K562 (cell line): Measurements from ENCODE around the gene ZNF23. TPM values are rescaled to one million over a fixed set of nuclear protein-coding genes. Genes with fewer than 3 reads are reported as not detected.

Experiments
- CBFA2T2 ChIP-seq: fragments of 450-650 bp; conservative IDR thresholded peaks from 2 replicates; pipeline ENCODE4 v1.6.1; 2017; ENCODE audit warnings: mild to moderate bottlenecking
- E2F3 ChIP-seq: fragments of 250-450 bp; sonication (Bioruptor Pico); IDR thresholded peaks from 2 replicates; pipeline ENCODE4 v1.4.0; 2020; ENCODE audit warnings: mild to moderate bottlenecking
- ESRRA ChIP-seq: fragments of 450-650 bp; IDR thresholded peaks from 2 replicates; pipeline ENCODE4 v1.6.1; 2014; ENCODE audit warnings: low read depth, mild to moderate bottlenecking, moderate library complexity, borderline replicate concordance
- FOSL1 ChIP-seq: fragments of 200-800 bp; sonication (Bioruptor generic); conservative IDR thresholded peaks from 2 replicates; pipeline ENCODE4 v1.6.1; 2016; ENCODE audit warnings: missing genetic modification characterization, missing compliant biosample characterization
- SIX5 ChIP-seq, 2 experiments: IDR thresholded peaks; 2 replicates each; pipeline ENCODE4 v1.6.1; 2011; ENCODE audit warnings: low read length in 2 of 2, borderline replicate concordance in 1 of 2, low read depth in 1 of 2, mild to moderate bottlenecking in 1 of 2, moderate library complexity in 1 of 2; ENCODE audit not compliant: insufficient read depth in 1 of 2
- SMAD4 ChIP-seq: fragments of 250-450 bp; sonication (Bioruptor Pico); conservative IDR thresholded peaks from 2 replicates; pipeline ENCODE4 v1.8.0; 2021; ENCODE audit warnings: inconsistent platforms, mild to moderate bottlenecking, moderate library complexity
- SOX6 ChIP-seq: fragments of 450-650 bp; IDR thresholded peaks from 2 replicates; pipeline ENCODE4 v1.6.1; 2014; ENCODE audit warnings: mild to moderate bottlenecking
- TAF15 ChIP-seq: fragments of 200-400 bp; formaldehyde crosslinking; IDR thresholded peaks from 2 replicates; pipeline ENCODE4 v1.6.1; 2017; ENCODE audit warnings: mild to moderate bottlenecking, low read depth, low read length, moderate library complexity
- TEAD2 ChIP-seq: fragments of 450-650 bp; IDR thresholded peaks from 2 replicates; pipeline ENCODE4 v1.6.1; 2016; ENCODE audit warnings: missing genetic modification characterization, control low read depth, missing compliant biosample characterization
- TSC22D4 ChIP-seq: fragments of 450-650 bp; IDR thresholded peaks from 2 replicates; pipeline ENCODE4 v1.6.1; 2016; ENCODE audit warnings: missing genetic modification characterization, missing biosample characterization, control low read depth
- ZNF584 ChIP-seq: fragments of 200-800 bp; sonication (Bioruptor generic); IDR thresholded peaks from 2 replicates; pipeline ENCODE4 v1.6.1; 2016; ENCODE audit warnings: low read depth, mild to moderate bottlenecking, missing genetic modification characterization, missing compliant biosample characterization
- polyA plus RNA-seq, 8 experiments: library from polyadenylated mRNA; depleted of rRNA in 4 of 8; stranded (reverse) in 5 of 8; unstranded in 3 of 8; fragments of >200 nt; fragmentation: Nextera tagmentation in 2 of 8; fragmentation: Illumina TruSeq in 1 of 8; extraction: Ambion mirVana in 2 of 8; extraction: Trizol in 1 of 8; gene quantifications; 2 replicates each; pipeline versions ENCODE4 v1.2.1 to v1.2.3, GENCODE V29; 2011 to 2014; ENCODE audit warnings: inconsistent platforms in 1 of 8, missing spikeins in 1 of 8
- total RNA-seq, 7 experiments: library from RNA; depleted of rRNA in 6 of 7; stranded (reverse); fragments of >200 nt in 6 of 7; fragmentation: Illumina TruSeq in 2 of 7; extraction: Trizol in 2 of 7; gene quantifications; 2 replicates each; pipeline versions ENCODE4 v1.2.1 to v1.2.3, GENCODE V29; 2011 to 2021; ENCODE audit warnings: low replicate concordance in 1 of 7
- TF ChIP-seq, protein P1 (sequence below): sonication (generic); formaldehyde crosslinking; IDR thresholded peaks from 2 replicates; pipeline ENCODE4 v1.8.0; 2022; ENCODE audit warnings: missing genetic modification reagents, mild to moderate bottlenecking, moderate library complexity, borderline replicate concordance
- TF ChIP-seq, protein P2 (sequence below): fragments of 450-650 bp; formaldehyde crosslinking; conservative IDR thresholded peaks from 2 replicates; pipeline ENCODE4 v1.4.0; 2022; ENCODE audit warnings: mild to moderate bottlenecking, missing genetic modification characterization
- TF ChIP-seq, protein P3 (sequence below): fragments of 250-450 bp; sonication (Bioruptor Pico); IDR thresholded peaks from 2 replicates; pipeline ENCODE4 v1.5.1; 2021; ENCODE audit warnings: mild to moderate bottlenecking
- TF ChIP-seq, protein P4 (sequence below): sonication (generic); formaldehyde crosslinking; IDR thresholded peaks from 2 replicates; pipeline ENCODE4 v1.4.0; 2020; ENCODE audit warnings: mild to moderate bottlenecking, missing genetic modification reagents
- TF ChIP-seq, protein P5 (sequence below): sonication (generic); formaldehyde crosslinking; IDR thresholded peaks from 2 replicates; pipeline ENCODE4 v1.8.0; 2022; ENCODE audit warnings: missing genetic modification reagents, mild to moderate bottlenecking, borderline replicate concordance
- TF ChIP-seq, protein P6 (sequence below): fragments of 250-450 bp; sonication (Bioruptor Pico); IDR thresholded peaks from 2 replicates; pipeline ENCODE4 v1.4.0; 2020; ENCODE audit warnings: mild to moderate bottlenecking, moderate library complexity
- TF ChIP-seq, protein P7 (sequence below), 2 experiments: fragments of 450-650 bp; IDR thresholded peaks; 2 replicates each; pipeline ENCODE4 v1.6.1; 2016

The ZNF23 gene
- total and polyA plus RNA-seq, 9 of the 15 experiments (the other 6 are each of a cell fraction or from before 2014, with no cell fraction given) = 4.7 to 13.4 (median 11.2) TPM

DNA sequence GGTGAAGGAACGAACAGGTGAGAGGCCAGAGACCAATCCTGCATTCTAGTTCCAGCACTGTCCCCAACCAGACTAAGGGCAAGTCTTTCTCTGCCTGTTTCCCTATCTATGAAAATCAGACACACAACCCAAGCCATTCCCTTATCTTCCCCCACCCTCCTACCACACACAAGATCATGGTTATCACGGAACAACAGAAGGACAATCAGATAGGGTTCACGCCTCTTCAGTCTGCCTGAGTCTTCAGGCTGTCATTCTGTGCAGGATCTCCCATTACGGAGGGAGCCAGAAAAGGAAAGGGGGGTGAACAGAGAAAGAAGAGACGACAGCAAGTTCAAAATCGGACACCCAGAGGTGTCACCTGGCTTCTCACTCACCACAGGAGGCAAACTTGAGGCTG lies 31.3 kb downstream of the ZNF23 start (continued):
- TF ChIP-seq SIX5 (IDR thresholded peaks at IDR 0.05; ENCODE audit: borderline replicate concordance in 1 of 2, insufficient read depth in 1 of 2, low read depth in 1 of 2, low read length in 2 of 2) (no peak), SMAD4 (peak; percentile 95), E2F3 (CRISPR knock-in tag) (no peak), FOSL1 (tag) (peak; percentile 72), CBFA2T2 (peak; percentile 96), SOX6 (peak; percentile 95), ZNF584 (CRISPR knock-in tag) (peak; percentile 85), ESRRA (peak; percentile 76; the same call in 1 of the 2 replicates), TAF15 (no peak), TSC22D4 (tag) (no peak), TEAD2 (no peak)
- TF ChIP-seq, protein P1, sequence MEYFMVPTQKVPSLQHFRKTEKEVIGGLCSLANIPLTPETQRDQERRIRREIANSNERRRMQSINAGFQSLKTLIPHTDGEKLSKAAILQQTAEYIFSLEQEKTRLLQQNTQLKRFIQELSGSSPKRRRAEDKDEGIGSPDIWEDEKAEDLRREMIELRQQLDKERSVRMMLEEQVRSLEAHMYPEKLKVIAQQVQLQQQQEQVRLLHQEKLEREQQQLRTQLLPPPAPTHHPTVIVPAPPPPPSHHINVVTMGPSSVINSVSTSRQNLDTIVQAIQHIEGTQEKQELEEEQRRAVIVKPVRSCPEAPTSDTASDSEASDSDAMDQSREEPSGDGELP = no peak
- TF ChIP-seq, protein P2, sequence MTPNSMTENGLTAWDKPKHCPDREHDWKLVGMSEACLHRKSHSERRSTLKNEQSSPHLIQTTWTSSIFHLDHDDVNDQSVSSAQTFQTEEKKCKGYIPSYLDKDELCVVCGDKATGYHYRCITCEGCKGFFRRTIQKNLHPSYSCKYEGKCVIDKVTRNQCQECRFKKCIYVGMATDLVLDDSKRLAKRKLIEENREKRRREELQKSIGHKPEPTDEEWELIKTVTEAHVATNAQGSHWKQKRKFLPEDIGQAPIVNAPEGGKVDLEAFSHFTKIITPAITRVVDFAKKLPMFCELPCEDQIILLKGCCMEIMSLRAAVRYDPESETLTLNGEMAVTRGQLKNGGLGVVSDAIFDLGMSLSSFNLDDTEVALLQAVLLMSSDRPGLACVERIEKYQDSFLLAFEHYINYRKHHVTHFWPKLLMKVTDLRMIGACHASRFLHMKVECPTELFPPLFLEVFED (CRISPR knock-in tag) = no peak
- TF ChIP-seq, protein P3, sequence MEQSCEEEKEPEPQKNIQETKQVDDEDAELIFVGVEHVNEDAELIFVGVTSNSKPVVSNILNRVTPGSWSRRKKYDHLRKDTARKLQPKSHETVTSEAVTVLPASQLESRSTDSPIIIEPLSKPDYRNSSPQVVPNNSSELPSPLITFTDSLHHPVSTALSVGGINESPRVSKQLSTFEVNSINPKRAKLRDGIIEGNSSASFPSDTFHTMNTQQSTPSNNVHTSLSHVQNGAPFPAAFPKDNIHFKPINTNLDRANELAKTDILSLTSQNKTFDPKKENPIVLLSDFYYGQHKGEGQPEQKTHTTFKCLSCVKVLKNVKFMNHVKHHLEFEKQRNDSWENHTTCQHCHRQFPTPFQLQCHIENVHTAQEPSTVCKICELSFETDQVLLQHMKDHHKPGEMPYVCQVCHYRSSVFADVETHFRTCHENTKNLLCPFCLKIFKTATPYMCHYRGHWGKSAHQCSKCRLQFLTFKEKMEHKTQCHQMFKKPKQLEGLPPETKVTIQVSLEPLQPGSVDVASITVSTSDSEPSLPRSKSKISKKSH (CRISPR knock-in tag) = no peak
- TF ChIP-seq, protein P4, sequence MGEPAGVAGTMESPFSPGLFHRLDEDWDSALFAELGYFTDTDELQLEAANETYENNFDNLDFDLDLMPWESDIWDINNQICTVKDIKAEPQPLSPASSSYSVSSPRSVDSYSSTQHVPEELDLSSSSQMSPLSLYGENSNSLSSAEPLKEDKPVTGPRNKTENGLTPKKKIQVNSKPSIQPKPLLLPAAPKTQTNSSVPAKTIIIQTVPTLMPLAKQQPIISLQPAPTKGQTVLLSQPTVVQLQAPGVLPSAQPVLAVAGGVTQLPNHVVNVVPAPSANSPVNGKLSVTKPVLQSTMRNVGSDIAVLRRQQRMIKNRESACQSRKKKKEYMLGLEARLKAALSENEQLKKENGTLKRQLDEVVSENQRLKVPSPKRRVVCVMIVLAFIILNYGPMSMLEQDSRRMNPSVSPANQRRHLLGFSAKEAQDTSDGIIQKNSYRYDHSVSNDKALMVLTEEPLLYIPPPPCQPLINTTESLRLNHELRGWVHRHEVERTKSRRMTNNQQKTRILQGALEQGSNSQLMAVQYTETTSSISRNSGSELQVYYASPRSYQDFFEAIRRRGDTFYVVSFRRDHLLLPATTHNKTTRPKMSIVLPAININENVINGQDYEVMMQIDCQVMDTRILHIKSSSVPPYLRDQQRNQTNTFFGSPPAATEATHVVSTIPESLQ (CRISPR knock-in tag) = no peak
- TF ChIP-seq, protein P5, sequence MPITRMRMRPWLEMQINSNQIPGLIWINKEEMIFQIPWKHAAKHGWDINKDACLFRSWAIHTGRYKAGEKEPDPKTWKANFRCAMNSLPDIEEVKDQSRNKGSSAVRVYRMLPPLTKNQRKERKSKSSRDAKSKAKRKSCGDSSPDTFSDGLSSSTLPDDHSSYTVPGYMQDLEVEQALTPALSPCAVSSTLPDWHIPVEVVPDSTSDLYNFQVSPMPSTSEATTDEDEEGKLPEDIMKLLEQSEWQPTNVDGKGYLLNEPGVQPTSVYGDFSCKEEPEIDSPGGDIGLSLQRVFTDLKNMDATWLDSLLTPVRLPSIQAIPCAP (CRISPR knock-in tag) = no peak
- TF ChIP-seq, protein P6, sequence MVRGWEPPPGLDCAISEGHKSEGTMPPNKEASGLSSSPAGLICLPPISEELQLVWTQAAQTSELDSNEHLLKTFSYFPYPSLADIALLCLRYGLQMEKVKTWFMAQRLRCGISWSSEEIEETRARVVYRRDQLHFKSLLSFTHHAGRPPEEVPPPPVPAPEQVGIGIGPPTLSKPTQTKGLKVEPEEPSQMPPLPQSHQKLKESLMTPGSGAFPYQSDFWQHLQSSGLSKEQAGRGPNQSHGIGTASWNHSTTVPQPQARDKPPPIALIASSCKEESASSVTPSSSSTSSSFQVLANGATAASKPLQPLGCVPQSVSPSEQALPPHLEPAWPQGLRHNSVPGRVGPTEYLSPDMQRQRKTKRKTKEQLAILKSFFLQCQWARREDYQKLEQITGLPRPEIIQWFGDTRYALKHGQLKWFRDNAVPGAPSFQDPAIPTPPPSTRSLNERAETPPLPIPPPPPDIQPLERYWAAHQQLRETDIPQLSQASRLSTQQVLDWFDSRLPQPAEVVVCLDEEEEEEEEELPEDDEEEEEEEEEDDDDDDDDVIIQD (CRISPR knock-in tag) = no peak
- TF ChIP-seq, protein P7, sequence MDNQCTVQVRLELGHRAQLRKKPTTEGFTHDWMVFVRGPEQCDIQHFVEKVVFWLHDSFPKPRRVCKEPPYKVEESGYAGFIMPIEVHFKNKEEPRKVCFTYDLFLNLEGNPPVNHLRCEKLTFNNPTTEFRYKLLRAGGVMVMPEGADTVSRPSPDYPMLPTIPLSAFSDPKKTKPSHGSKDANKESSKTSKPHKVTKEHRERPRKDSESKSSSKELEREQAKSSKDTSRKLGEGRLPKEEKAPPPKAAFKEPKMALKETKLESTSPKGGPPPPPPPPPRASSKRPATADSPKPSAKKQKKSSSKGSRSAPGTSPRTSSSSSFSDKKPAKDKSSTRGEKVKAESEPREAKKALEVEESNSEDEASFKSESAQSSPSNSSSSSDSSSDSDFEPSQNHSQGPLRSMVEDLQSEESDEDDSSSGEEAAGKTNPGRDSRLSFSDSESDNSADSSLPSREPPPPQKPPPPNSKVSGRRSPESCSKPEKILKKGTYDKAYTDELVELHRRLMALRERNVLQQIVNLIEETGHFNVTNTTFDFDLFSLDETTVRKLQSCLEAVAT (IDR thresholded peaks at IDR 0.05) = peak in 1 of 2 experiments; percentile 38; a peak in 1 of 4 replicates
